Activated CD8-positive, alpha-beta T cell treated with anti-CD3 and anti-CD28 coated beads for 36 hours (primary cell): ENCODE results near the gene ODF2L. TPM values are rescaled to one million over a fixed set of nuclear protein-coding genes. Genes with fewer than 3 reads are reported as not detected.

Experiments
- ATAC-seq: fragments of 200-7000 bp; cut with Tn5 transposase; one replicate; pipeline ENCODE4 v1.10.0; 2021; ENCODE audit warnings: mild to moderate bottlenecking, moderate library complexity
- CTCF ChIA-PET: fragments of 350-600 bp; sonication (Branson Sonifier 250); formaldehyde crosslinking; loops from one replicate; lab custom pipeline; 2021; ENCODE audit warnings: antibody characterized with exemption; lab: Charles Lee
- POLR2A ChIA-PET: fragments of 350-600 bp; sonication (Branson Sonifier 250); formaldehyde crosslinking; loops from one replicate; lab custom pipeline; 2021; ENCODE audit warnings: antibody characterized with exemption; lab: Charles Lee
- DNase-seq: peaks from one replicate; pipeline ENCODE4 v3.0.0-alpha.2; 2020
- H3K27ac Mint-ChIP-seq: one replicate; pipeline ENCODE4 v1.8.0; 2021; ENCODE audit warnings: mild to moderate bottlenecking, mixed read lengths
- H3K27me3 Mint-ChIP-seq: one replicate; pipeline ENCODE4 v1.8.0; 2021; ENCODE audit warnings: mixed read lengths
- H3K36me3 Mint-ChIP-seq: one replicate; pipeline ENCODE4 v1.8.0; 2021; ENCODE audit warnings: low read depth, mixed read lengths
- H3K4me1 Mint-ChIP-seq: one replicate; pipeline ENCODE4 v1.8.0; 2021; ENCODE audit warnings: low read depth, mixed read lengths
- H3K4me3 Mint-ChIP-seq: one replicate; pipeline ENCODE4 v1.8.0; 2021; ENCODE audit warnings: mild to moderate bottlenecking, moderate library complexity, mixed read lengths
- H3K9me3 Mint-ChIP-seq: one replicate; pipeline ENCODE4 v1.8.0; 2021; ENCODE audit warnings: mixed read lengths
- CTCF ChIP-seq: fragments of 200-600 bp; IDR thresholded peaks from one replicate; pipeline ENCODE4 v1.8.0; 2022; ENCODE audit warnings: antibody characterized with exemption, mild to moderate bottlenecking
- intact Hi-C: fragments of 100-400 bp; cut with micrococcal nuclease; formaldehyde crosslinking; loops from one replicate; pipeline ENCODE4 v1.10.0; 2022
- total RNA-seq, 2 experiments: library from RNA; stranded (reverse); gene quantifications; one replicate each; pipeline ENCODE4 v1.2.3, GENCODE V29; 2021

ODF2L gene
- total RNA-seq, 2 experiments from 2014 or later, result 21.7 to 23.8 TPM

DNA sequence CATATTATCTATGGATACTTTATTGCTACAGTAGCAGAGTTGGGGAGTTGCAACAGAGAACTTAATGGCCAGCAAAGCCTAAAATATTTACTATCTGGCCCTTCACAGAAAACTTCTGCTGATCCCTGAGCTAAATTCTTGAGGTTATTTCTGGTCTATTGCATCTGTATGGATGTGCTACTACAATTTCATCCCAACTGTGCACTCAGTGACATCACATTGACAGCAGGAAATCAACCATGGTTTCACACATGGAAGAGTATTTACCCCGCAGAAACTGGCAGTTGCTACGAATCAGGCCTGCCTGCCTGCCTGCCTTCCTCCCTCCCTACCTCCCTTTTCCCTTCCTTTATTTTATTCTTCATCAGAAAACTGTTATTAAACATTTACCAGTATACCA lies 39.9 kb upstream of the ODF2L start:
- no peak overlapping the region for H3K27ac Mint-ChIP-seq
- H3K36me3 Mint-ChIP-seq, result no peaks in the 10 kb centered on the region
- peaks cover 11% of the 10 kb centered on the region for H3K27me3 Mint-ChIP-seq
- DNase-seq (no peak), ATAC-seq (no peak)
- ChIA-PET POLR2A (no interaction called here), CTCF (interaction anchor here (0.9 to 2.1 kb wide), 2 partner anchors 12 to 64 kb away, joined by 3 to 12 read pairs; partner anchors contain the start of gene CLCA2)
- no peak overlapping the region for H3K4me3 Mint-ChIP-seq
- intact Hi-C loops, result no loop called here
- no peaks in the 10 kb centered on the region for H3K9me3 Mint-ChIP-seq
- TF ChIP-seq CTCF, result no peak
- H3K4me1 Mint-ChIP-seq, result no peaks in the 10 kb centered on the region

DNA sequence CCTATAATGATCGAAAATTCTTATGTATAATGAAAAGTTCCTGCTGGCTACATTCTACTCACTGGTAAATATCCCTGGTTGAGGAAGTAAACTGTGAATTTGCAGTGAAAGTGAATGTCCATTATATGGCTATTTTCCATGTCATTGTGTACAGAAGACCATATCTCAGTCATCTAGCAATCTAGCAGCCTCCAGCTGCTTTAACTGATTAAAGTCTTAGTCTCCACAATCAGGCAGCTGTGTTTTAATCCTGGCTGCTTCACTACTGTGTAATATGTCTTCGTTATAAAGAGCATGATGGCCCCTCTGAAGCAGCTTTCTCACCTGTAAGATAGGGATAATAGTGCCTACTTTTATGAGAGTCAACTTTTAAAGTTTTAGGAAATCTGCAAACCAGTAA lies 39.2 kb upstream of the ODF2L start:
- DNase-seq, result no peak
- ChIA-PET POLR2A (no interaction called here), CTCF (interaction anchor here (0.9 to 2.1 kb wide), 2 partner anchors 11 to 64 kb away, joined by 3 to 12 read pairs; partner anchors contain the start of gene CLCA2)
- Mint-ChIP-seq H3K36me3 (no peaks in the 10 kb centered on the region), H3K9me3 (no peaks in the 10 kb centered on the region), H3K27ac (no peak overlapping the region), H3K27me3 (peaks cover 11% of the 10 kb centered on the region), H3K4me1 (no peaks in the 10 kb centered on the region), H3K4me3 (no peak overlapping the region)
- no peak for ATAC-seq
- TF ChIP-seq CTCF, result no peak
- intact Hi-C loops, result no loop called here

- ChIA-PET CTCF (no interaction called here), POLR2A (no interaction called here)
- Mint-ChIP-seq H3K27me3 (peaks cover 11% of the 10 kb centered on the region), H3K36me3 (no peaks in the 10 kb centered on the region), H3K4me1 (no peaks in the 10 kb centered on the region), H3K4me3 (no peak overlapping the region), H3K9me3 (no peaks in the 10 kb centered on the region), H3K27ac (no peak overlapping the region)
- TF ChIP-seq CTCF, result no peak
- intact Hi-C loops, result no loop called here
- DNase-seq (no peak), ATAC-seq (no peak)
These were observed 37.9 kb upstream of the ODF2L start for GRCh38 chr1:86434059-86434458.

GRCh38 chr1:86430376-86430775 lies 34.3 kb upstream of the ODF2L start:
- DNase-seq (no peak), ATAC-seq (no peak)
- Mint-ChIP-seq H3K27me3 (peaks cover 5% of the 10 kb centered on the region), H3K36me3 (no peaks in the 10 kb centered on the region), H3K4me1 (no peaks in the 10 kb centered on the region), H3K9me3 (no peaks in the 10 kb centered on the region), H3K27ac (no peak overlapping the region), H3K4me3 (no peak overlapping the region)
- no peak for TF ChIP-seq CTCF
- CTCF ChIA-PET, result interaction anchor here (0.8 to 3.5 kb wide), 5 partner anchors 9 to 70 kb away, joined by 3 to 16 read pairs (median 3); partner anchors contain the start of gene ODF2L
- POLR2A ChIA-PET, result no interaction called here
- intact Hi-C loops, result no loop called here

DNA sequence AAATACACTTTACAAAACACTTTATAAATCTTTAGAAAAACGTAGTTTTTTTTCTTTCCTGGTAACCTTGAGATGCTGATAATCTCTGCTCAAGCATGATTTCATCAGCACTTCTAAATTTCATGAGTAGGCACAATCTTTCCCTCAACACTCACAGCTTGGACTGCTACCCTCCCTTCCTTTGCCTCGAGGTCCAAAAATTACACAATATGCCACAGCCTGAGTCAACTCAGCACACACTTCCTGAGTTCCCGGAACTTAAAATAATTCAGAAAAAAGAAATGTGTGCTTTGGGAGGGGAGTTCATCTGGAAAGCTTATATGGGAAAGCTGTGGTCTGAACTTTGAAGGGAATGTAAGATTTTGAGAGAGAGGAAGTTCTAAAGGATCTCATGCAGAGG lies 33.7 kb upstream of the ODF2L start:
- Mint-ChIP-seq H3K4me1 (no peaks in the 10 kb centered on the region), H3K27me3 (peaks cover 6% of the 10 kb centered on the region), H3K27ac (no peak overlapping the region), H3K36me3 (no peaks in the 10 kb centered on the region), H3K4me3 (no peak overlapping the region), H3K9me3 (no peaks in the 10 kb centered on the region)
- DNase-seq (peak; percentile 8), ATAC-seq (peak; percentile 77)
- POLR2A ChIA-PET, result no interaction called here
- intact Hi-C loops, result no loop called here
- no peak for TF ChIP-seq CTCF
- CTCF ChIA-PET, result interaction anchor here (0.8 to 3.5 kb wide), 5 partner anchors 10 to 71 kb away, joined by 3 to 16 read pairs (median 3); partner anchors contain the start of gene ODF2L
